ENCODE results near the gene PYROXD2.

PYROXD2 gene

DNA sequence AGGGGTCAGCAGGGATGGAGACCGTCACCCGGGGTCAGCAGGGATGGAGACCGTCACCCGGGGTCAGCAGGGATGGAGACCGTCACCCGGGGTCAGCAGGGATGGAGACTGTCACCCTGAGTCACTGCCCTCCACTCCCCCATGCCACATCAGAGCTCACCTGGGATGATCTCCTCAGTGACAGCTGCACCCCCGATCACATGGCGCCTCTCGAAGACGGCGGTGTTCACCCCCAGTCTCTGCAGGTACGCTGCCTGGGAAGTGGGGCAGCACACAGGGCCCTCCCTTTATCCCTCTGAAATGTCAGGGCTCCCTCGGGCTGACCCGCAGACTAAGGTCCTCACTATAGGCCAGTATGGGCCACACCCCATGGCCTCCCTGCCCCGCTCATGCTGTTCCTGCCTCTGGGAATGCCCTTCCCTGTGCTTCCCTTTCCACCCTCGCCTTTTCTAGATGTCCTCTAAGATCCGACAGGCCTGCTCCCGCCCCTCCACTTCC lies 7.2 kb downstream of the PYROXD2 start:
- no peak overlapping the region for H3K4me3 ChIP-seq (replicated peaks; ENCODE audit: low read depth, low read length)
- no peak for DNase-seq (ENCODE audit: low read depth)
- TF ChIP-seq, protein P1, sequence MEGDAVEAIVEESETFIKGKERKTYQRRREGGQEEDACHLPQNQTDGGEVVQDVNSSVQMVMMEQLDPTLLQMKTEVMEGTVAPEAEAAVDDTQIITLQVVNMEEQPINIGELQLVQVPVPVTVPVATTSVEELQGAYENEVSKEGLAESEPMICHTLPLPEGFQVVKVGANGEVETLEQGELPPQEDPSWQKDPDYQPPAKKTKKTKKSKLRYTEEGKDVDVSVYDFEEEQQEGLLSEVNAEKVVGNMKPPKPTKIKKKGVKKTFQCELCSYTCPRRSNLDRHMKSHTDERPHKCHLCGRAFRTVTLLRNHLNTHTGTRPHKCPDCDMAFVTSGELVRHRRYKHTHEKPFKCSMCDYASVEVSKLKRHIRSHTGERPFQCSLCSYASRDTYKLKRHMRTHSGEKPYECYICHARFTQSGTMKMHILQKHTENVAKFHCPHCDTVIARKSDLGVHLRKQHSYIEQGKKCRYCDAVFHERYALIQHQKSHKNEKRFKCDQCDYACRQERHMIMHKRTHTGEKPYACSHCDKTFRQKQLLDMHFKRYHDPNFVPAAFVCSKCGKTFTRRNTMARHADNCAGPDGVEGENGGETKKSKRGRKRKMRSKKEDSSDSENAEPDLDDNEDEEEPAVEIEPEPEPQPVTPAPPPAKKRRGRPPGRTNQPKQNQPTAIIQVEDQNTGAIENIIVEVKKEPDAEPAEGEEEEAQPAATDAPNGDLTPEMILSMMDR (IDR thresholded peaks at IDR 0.05; ENCODE audit: low read length, missing control alignments), result no peak

DNA sequence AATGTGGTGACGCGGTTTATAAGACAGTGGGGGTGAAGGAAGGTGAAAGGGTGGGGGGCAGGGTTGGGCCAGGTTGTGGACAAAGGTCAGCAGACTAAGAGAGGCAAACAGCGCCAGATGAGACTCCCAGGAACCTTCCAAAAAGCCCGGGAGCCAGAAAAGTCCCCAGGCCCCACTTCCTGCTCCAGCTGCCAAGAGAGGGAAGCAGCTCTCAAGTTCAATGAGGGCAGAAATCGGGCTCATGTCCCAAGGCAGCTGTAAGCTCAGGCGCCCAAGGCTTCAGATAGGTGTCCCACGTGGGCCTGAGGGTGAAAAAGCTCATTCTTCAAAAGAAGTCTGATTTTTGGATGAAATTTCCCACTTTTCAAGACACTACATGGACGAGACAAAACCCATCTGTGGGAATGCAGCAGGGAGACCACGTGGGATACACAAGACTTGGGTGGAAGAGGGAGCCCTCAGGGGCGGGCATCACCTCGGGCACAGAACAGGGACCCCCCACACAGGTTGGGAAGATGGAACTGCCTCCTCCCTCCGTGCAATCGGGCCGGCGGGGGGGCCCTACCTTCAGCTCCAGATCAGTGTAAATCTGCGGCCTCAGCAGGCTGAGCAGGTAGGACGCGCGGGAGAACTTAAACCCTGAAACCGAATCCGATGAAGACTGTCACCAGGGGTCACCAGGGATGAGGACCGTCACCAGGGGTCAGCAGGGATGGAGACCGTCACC lies 7.8 kb downstream of the PYROXD2 start:
- no peak for DNase-seq (ENCODE audit: low read depth)
- no peak overlapping the region for H3K4me3 ChIP-seq (replicated peaks; ENCODE audit: low read depth, low read length)
- TF ChIP-seq, protein P1 (IDR thresholded peaks at IDR 0.05; ENCODE audit: low read length, missing control alignments), result no peak

DNA sequence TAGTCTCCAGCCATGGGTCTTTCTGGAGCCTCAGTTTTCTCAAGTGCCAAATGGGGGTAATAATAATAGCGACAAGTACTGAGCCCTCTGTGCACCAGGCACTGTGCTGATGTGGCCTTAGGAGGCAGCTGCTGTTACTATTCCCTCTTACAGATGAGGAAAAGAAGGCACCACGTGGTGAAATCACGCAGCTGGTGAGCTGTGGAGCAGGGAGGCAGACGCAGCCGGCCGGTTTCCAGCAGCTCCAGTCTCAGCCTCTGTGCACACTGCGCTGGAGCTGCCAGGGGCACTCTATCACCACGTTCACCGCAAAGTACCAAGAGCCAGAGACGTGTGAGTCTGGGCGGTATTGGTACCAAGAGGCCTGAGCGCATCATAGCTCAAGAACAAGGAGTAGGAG lies 9.6 kb downstream of the PYROXD2 start:
- no peak overlapping the region for H3K4me3 ChIP-seq (replicated peaks; ENCODE audit: low read depth, low read length)
- no peak for DNase-seq (ENCODE audit: low read depth)
- TF ChIP-seq, protein P1 (IDR thresholded peaks at IDR 0.05; ENCODE audit: low read length, missing control alignments), result no peak

DNA sequence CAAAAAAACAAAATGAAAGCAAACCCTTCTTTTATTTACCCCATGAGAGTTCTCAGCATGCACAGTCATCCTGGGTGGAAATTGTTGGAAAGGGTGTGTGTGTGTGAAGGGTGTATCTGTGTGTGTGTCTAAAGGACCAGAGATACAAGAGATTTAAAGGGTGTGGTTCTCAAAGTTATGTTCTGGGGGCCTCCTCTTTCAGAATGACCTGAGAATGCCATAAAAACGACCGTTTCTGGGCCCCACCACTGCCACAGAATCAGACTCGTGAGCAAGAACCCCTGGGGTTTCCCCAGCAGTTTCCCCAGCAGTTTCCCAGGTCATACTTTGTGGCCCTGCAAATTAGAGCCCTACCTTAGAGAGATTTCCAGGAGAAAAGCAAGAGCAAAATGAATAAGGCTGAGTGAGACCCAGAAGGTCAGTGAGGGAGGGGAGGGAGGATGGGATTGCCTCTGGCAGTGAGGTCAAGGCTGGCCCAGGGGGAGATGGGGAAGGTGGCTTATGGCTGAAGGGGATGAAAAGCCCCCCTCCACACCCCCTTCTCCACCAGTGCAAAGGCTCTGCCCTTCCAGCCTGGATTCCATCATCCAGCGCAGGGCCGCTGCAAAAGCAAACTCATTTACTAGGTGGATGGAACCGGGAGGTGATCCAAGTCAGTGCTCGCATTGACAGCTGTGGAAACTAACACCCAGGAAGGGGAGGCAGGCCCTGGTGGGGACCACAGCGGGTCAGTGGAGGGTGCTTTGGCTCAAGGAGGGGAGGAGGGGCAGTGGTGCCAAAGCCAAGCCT lies 10.2 kb downstream of the PYROXD2 start:
- TF ChIP-seq, protein P1 (IDR thresholded peaks at IDR 0.05; ENCODE audit: low read length, missing control alignments), result no peak
- no peak overlapping the region for H3K4me3 ChIP-seq (replicated peaks; ENCODE audit: low read depth, low read length)
- peak; percentile 33 for DNase-seq (ENCODE audit: low read depth)

DNA sequence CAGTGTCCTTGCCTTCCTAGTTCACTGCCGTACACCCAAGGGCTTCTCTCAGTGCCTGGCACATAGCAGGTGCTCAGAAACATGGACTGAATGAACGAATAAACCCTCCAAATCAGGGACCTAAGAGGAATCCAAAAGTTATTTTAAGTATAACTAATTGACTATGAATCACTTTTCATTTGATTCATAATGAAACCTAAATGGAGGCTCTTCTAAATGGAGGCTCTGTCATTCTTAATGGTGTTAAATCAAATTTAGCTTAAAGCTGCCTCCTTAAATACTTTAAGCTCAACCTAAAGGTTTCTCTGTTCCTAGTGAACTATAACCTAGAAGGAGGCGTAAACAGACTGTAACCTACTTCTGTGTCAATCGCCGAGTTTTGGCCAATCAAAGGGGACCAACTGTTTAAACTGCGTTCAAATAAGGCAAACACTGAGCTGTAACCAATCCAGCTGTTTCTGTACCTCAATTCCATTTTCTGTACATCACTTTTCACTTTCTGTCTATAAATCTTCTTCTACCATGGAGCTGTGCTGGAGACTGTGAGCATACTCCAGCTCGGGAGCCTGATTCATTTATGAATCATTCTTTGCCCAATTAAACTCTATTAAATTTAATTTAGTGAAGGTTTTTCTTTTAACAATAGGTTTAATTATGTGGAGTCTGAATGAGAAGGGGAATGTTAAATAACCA lies 11.0 kb downstream of the PYROXD2 start:
- TF ChIP-seq, protein P1 (IDR thresholded peaks at IDR 0.05; ENCODE audit: low read length, missing control alignments), result no peak
- DNase-seq (ENCODE audit: low read depth), result no peak
- H3K4me3 ChIP-seq (replicated peaks; ENCODE audit: low read depth, low read length), result no peak overlapping the region

DNA sequence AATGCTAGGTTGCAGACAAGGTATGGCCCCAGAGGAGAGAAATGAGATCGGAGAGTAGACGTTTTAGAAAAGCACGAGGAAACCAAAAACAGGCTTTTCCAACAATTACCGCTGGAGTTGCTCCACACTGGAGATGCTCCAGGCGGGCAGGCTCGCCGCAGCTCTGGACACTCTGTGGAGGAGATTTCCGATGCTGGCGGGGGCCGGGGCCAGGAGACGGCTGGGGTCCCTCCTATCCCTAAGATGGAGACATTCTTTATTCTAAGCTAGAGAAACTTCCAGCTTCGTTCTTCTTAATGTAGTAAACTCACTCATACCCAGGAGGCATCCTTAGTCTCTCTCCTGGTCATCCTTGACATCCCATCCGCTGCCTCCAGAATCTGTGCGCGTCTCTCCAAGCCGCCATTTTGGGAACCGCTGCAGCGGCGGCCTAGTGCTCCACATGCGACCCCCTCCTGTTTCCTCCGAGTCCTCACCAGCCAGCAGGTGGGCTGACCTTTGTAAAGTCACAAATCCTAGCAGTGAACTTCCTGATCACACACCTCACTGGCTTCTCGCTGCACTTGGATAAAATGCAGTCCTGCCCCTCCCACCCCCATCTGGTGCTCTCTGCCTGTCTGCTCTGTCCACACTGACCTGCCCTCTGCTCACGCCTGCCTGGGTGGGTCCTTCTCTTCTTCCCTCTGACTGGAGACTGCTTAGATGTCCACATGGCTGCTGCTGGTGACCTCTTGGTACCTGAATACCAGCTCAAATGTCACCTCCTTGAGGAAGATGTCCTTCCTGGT lies 11.9 kb downstream of the PYROXD2 start:
- TF ChIP-seq, protein P1 (IDR thresholded peaks at IDR 0.05; ENCODE audit: low read length, missing control alignments), result no peak
- no peak overlapping the region for H3K4me3 ChIP-seq (replicated peaks; ENCODE audit: low read depth, low read length)
- DNase-seq (ENCODE audit: low read depth), result no peak

Measured in fibroblast of pulmonary artery (primary cell).